ENCODE measurements around the gene TSHZ2.

DNA sequence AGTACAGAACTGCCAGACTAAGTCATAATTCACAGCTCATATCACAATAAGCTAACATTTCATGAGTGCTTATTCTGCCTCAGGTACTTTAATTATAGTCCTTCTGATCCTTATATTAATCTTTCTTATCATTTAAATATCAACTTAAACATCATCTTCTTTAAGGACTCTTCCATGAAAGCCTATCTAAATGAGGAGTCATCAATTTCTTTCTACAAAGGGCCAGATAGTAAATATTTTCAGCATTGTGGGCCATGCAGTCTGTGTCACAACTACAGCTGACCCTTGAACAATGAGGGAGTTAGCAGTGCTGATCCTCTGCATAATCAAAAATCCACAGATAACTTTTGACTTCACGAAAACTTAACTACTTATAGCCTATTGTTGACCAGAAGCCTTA lies 306.4 kb downstream of the TSHZ2 start:
- TF ChIP-seq, protein P1, sequence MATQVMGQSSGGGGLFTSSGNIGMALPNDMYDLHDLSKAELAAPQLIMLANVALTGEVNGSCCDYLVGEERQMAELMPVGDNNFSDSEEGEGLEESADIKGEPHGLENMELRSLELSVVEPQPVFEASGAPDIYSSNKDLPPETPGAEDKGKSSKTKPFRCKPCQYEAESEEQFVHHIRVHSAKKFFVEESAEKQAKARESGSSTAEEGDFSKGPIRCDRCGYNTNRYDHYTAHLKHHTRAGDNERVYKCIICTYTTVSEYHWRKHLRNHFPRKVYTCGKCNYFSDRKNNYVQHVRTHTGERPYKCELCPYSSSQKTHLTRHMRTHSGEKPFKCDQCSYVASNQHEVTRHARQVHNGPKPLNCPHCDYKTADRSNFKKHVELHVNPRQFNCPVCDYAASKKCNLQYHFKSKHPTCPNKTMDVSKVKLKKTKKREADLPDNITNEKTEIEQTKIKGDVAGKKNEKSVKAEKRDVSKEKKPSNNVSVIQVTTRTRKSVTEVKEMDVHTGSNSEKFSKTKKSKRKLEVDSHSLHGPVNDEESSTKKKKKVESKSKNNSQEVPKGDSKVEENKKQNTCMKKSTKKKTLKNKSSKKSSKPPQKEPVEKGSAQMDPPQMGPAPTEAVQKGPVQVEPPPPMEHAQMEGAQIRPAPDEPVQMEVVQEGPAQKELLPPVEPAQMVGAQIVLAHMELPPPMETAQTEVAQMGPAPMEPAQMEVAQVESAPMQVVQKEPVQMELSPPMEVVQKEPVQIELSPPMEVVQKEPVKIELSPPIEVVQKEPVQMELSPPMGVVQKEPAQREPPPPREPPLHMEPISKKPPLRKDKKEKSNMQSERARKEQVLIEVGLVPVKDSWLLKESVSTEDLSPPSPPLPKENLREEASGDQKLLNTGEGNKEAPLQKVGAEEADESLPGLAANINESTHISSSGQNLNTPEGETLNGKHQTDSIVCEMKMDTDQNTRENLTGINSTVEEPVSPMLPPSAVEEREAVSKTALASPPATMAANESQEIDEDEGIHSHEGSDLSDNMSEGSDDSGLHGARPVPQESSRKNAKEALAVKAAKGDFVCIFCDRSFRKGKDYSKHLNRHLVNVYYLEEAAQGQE (IDR thresholded peaks at IDR 0.05; ENCODE audit: borderline replicate concordance): no peak
- no peak for TF ChIP-seq EP300 (conservative IDR thresholded peaks at IDR 0.05; ENCODE audit: poor library complexity, severe bottlenecking)
- no peak for TF ChIP-seq RAD21 (conservative IDR thresholded peaks at IDR 0.05)
- TF ChIP-seq EZH2 (IDR thresholded peaks at IDR 0.05; ENCODE audit: borderline replicate concordance, insufficient read depth, low read length, poor library complexity, severe bottlenecking): no peak
- TF ChIP-seq, protein P2, sequence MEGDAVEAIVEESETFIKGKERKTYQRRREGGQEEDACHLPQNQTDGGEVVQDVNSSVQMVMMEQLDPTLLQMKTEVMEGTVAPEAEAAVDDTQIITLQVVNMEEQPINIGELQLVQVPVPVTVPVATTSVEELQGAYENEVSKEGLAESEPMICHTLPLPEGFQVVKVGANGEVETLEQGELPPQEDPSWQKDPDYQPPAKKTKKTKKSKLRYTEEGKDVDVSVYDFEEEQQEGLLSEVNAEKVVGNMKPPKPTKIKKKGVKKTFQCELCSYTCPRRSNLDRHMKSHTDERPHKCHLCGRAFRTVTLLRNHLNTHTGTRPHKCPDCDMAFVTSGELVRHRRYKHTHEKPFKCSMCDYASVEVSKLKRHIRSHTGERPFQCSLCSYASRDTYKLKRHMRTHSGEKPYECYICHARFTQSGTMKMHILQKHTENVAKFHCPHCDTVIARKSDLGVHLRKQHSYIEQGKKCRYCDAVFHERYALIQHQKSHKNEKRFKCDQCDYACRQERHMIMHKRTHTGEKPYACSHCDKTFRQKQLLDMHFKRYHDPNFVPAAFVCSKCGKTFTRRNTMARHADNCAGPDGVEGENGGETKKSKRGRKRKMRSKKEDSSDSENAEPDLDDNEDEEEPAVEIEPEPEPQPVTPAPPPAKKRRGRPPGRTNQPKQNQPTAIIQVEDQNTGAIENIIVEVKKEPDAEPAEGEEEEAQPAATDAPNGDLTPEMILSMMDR (IDR thresholded peaks at IDR 0.05; ENCODE audit: poor library complexity, severe bottlenecking): no peak
- TF ChIP-seq TAF1 (IDR thresholded peaks at IDR 0.05; ENCODE audit: low read depth): no peak
- TF ChIP-seq POLR2AphosphoS5 (IDR thresholded peaks at IDR 0.05): no peak
- TF ChIP-seq MXI1 (conservative IDR thresholded peaks at IDR 0.05; ENCODE audit: poor library complexity, severe bottlenecking): no peak
